LNCAP (cell line): ENCODE measurements around the gene SELENOK.

Experiments
- TF ChIP-seq, protein P1 (sequence below): fragments of 450-650 bp; IDR thresholded peaks from 2 replicates; pipeline ENCODE4 v1.5.1; 2017; ENCODE audit warnings: mild to moderate bottlenecking

SELENOK gene

DNA sequence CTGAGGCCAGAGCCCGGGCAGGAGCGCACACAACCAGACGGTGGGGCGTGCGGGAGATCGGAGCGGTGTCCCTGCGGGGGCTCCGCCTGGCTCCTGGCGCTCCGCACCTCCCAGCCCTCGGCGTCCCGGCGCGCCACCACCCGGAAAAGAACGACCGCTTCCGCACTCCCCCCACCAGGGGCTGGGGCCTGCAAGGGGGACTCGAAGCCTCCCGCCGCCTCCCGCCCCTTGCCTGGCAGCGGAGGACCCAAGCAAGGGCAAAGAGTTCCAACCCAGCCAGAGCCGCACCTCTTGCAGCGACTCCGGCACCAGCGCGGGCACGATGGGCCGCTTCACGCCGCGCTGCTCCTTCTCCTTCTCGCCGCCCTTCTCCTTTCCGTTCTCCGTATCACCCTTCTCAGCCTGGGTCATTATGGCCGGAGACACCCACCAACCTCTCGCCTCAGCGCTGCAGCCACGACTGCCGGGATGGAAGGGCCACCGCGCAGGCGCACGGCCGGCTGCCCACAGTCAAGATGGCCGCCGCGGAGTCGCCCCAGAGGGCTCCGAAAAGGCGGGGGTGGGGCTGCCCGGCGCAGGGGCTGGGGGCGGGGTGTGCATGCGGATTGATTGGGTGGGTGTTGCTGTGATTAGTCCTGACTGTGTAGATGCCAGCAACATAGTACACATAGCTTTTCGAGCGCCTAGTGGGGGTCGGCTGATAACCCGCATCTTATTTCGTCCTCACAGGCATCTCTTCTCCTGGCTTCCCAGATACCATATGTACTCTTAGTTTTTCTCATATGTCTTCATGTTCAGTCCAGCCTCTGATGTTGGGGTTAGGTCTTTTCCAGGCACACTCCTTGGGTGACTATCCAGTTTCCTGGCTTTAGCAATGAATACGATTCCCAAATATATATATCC lies 9.7 kb downstream of the SELENOK start, which contains the start of gene ACTR8:
ACTR8 (minus strand) TSS at position 462 of the 903 bp plus-strand sequence; CDS start at position 411, 51 bp downstream.
- TF ChIP-seq, protein P1, sequence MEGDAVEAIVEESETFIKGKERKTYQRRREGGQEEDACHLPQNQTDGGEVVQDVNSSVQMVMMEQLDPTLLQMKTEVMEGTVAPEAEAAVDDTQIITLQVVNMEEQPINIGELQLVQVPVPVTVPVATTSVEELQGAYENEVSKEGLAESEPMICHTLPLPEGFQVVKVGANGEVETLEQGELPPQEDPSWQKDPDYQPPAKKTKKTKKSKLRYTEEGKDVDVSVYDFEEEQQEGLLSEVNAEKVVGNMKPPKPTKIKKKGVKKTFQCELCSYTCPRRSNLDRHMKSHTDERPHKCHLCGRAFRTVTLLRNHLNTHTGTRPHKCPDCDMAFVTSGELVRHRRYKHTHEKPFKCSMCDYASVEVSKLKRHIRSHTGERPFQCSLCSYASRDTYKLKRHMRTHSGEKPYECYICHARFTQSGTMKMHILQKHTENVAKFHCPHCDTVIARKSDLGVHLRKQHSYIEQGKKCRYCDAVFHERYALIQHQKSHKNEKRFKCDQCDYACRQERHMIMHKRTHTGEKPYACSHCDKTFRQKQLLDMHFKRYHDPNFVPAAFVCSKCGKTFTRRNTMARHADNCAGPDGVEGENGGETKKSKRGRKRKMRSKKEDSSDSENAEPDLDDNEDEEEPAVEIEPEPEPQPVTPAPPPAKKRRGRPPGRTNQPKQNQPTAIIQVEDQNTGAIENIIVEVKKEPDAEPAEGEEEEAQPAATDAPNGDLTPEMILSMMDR = no peak

- TF ChIP-seq, protein P1 = no peak
Observed at GRCh38 chr3:53880396-53881345, 11.0 kb downstream of the SELENOK start.

DNA sequence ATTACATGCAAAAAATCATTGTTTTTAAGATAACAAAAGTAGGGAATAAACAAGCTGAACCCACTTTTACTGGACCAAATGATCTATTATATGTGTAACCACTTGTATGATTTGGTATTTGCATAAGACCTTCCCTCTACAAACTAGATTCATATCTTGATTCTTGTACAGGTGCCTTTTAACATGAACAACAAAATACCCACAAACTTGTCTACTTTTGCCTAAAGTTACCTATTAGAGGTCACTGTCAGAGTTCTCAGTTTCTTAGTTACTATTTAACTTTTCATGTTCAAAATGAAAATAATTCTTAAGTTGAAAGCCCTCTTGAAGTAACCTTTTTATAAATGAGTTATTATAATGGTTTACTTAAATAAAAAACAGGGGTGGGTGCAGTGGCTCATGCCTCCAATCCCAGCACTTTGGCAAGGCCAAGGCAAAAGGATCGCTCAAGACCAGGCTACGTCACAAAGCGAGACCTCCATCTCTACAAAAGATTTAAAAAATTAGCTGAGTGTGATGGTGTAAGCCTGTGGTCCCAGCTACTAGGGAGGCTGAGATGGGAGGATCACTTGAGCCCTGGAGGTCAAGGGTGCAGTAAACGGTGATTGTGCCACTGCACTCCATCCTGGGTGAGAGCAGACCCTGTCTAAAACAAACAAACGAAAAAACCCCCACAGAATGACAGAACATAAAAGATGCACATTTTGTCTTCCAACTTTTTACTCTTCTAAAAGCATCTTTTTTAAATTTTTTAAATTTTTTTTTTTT lies 25.7 kb downstream of the SELENOK start:
- TF ChIP-seq, protein P1 = no peak

DNA sequence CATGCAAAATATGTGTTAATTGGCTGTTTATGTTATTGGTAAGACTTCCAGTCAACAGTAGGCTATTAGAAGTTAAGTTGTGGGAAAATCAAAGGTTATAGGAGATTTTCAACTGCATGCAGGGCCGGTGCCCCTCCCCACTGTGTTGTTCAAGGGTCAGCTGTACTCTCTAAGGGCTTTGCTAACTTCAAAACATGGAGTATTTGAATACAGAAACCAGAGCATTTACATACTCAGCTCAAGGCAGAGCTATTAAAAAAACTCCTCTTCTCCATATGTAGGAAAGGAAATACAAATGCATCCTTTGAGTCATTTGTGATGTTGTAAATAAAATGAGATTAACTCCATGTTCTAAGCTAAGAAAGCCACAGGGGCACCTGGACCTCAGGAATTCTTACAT lies 28.5 kb downstream of the SELENOK start:
- TF ChIP-seq, protein P1 = no peak

DNA sequence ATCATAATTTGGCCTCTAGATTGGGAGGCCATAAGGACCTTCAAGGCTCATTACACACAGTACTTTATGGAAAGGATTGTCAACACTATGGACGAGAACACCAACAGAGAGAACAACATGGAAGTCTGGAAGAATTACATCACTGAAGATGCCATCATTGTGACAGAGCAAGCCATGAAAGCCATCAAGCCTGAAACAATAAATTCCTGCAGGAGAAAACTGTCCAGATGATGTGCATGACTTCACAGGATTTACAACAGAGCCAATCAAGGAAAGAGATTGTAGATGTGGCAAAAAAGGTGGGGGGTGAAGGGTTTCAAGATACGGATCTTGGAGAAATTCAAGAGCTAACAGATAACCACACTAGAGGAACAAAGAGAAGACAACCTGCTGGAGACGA lies 29.4 kb downstream of the SELENOK start:
- TF ChIP-seq, protein P1 = no peak

DNA sequence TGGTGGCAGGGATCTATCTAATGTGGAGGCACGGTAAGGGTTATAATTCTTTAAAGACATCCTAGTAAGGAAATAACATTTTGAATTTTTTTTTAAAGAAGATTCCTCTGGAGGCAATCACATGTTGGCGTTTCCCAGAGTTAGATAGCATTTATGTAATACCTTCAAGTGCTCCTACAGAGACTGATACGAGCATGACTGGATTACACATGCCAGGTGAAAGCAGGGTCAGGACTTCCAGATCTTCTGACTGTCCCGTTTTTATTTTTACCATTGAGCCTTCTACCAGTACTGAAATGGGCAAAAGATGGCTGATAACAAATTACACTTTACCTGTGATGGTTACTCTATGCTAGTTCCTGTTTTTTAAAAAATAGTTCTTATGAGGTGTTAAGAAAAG lies 31.5 kb downstream of the SELENOK start:
- TF ChIP-seq, protein P1 = no peak

- TF ChIP-seq, protein P1 = no peak
Observed at GRCh38 chr3:53859178-53859577, 32.5 kb downstream of the SELENOK start.
